GM18861 (cell line): ENCODE results near the gene CC2D1A.

Experiments used
- ATAC-seq: cut with Tn5 transposase; IDR thresholded peaks from one replicate; pipeline ENCODE4 v1.9.1; 2021; ENCODE audit not compliant: unreplicated experiment

CC2D1A gene

DNA sequence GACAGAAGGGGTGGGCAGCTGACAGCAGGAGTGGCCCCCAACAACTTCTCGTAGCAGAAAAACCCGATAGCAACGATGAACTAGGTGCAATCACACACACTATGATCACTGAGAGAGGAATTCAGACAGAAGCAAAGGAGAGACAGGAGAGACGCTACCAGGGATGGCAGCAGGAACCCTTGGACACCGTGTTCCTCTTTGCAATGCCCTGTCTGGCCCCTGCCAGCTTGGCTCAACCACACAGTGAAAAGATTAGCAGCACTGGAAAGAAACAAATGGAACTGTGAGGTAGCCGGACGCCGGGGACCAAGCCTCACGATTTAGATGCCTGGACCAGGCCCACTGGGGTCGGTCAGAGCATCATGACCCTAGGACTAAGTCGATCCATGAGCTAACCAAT, 69.9 kb downstream of the CC2D1A start:
- no peak for ATAC-seq

DNA sequence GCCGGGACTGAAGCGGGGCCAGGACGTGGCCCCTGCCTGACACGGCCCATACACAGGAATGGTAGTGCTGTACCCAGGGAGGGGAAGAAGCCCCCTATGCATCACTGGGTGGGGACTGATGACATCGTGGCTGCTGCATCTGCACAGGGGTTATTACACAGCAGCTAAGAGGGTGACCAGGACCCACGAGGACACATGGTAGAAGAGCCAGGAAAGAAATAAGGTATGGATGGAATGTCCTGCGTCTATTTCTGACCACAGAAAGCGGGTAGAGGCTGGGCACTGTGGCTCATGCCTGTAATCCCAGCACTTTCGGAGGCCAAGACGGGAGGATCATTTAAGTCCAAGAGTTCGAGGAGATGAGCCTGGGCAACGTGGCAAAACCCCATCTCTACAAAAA, 70.4 kb downstream of the CC2D1A start:
- ATAC-seq = no peak

DNA sequence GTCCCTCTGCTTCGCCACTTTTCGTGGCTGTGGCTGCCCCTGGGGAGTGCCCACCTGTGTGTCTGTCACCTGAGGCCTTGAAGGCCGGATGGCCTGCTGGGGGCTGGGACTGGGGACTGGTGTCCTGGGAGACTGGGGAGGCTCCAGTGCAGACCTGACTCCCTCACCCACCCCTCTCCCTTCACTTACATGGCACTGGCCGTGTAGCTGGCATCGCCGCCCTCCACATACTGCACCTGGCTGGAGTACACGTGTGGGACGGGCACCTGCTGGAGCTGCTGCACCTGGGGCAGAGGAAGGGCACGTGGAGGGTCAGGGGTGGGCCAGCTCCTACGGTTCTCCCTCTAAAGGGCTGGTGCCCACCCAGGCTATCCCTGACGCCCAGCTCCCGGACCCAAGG, 71.8 kb downstream of the CC2D1A start:
- ATAC-seq = no peak

DNA sequence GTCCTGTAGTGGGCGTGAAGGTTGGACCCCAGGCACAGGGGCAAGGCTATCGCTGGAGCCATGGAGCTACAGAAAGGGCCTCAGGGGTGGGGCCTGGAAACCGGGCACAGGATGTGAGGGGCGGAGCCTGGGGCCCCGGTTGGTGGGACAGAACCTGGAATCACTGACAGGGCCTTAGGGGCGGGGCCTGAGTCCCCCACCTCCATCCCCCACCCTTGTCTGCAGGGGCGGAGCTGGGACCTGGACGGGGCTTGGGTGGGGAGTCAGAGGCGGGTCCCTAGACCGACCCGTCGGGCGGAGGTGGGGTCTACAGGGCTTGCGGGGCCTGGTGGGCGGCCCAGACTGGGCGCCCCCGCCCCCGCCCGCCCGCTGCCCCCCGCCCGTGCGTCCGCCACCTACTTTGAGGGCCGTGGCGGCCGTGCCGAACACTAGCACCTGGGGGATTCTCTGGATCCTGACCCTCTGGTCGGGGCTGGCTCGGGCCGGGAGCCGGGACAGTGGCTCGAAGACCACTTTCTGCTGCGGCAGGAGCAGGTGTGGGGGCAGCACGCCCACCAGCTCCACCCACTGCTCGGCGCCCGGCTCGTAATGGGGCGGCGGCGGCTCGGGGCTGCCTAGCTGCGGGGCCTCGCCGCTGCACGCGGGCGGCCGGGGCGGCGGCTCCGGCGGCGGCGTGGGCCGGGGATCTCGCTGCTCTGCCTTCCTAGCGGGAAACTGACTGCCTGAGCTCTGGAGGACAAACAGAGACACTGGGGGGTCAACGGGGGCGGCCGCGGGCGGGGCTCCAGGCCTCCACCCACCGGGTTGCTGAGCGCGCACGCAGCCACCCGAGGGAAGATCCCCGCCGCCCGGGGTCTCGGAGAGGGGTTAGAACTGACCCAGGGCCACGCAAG, 72.6 kb downstream of the CC2D1A start:
- no peak for ATAC-seq

DNA sequence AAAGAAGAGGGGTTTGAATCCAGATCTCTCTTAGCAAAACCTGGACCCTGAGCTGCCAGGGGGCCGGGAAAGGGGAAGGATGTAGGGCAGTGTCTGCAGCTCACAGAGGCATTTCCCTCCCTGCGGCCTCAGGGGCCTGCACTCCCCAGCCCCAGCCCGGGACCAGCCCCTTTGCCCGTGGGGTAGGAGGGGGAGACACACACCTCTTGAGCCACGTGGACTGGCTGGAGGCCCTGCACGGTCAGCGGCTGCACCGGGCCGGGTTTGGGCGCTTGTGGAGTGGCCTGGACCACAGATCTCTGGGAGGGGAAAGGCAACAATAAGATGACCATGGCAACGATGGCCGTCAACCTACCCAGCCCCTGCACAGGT, 73.2 kb downstream of the CC2D1A start:
- no peak for ATAC-seq

DNA sequence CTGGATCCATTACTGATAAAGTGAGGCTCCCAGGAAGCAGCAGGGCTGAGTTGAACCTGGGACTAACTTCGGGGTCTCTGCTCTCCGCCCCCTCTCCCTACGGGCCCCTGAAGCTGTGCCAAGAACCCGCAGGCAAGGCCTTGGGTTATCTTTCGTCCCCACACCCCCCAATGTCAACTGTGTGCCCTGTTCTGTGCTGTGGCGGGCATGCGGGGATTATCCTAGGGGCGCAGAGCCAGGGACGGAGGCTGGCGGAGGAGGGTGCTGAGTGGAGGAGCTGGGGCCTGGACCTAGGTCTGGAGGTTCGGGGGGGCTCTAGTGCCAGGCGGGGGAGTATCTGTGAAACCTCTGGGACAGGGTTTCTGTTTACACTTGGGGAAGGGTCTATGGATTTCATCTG, 73.7 kb downstream of the CC2D1A start:
- no peak for ATAC-seq

DNA sequence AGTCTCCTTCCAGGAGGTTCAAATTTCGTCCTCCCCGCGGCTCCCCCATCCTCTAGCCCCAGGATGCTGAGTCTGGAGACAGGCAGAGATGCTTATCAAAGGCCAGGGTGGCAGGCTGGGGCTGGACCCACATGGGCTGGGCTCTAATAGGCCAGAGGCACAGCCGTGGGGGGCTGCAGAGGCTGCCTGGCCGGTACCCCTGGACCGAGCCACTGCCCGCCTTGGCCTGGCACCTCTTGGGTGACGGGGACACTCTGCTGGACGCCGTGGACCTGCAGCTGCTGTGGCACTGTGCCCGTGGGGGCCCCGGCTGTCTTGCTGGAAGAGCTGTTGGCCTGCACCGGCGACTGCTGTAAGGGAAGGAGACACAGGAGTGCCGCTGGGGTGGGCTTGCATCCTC, 74.3 kb downstream of the CC2D1A start:
- ATAC-seq = no peak
